CD8-positive, alpha-beta memory T cell (primary cell): Measurements from ENCODE around the gene C13orf46. TPM values are rescaled to one million over a fixed set of nuclear protein-coding genes. Genes with fewer than 3 reads are reported as not detected.

Experiments
- CTCF ChIA-PET: fragments of 350-600 bp; sonication (Branson Sonifier 250); formaldehyde crosslinking; loops from one replicate; lab custom pipeline; 2021; ENCODE audit warnings: antibody characterized with exemption; lab: Charles Lee
- POLR2A ChIA-PET: fragments of 350-600 bp; sonication (Branson Sonifier 250); formaldehyde crosslinking; loops from one replicate; lab custom pipeline; 2021; ENCODE audit warnings: antibody characterized with exemption; lab: Charles Lee
- DNase-seq, 5 donors: peaks; one replicate each; pipeline versions ENCODE4 v3.0.0 to v3.0.0-alpha.2; 2020 to 2022; ENCODE audit warnings: mixed read lengths in 1 of 5
- H3K27ac ChIP-seq: one replicate; pipeline ENCODE4 v1.7.0; 2013; ENCODE audit warnings: low read depth, mild to moderate bottlenecking, low read length, moderate library complexity
- H3K27me3 ChIP-seq: 2 replicates; pipeline ENCODE4 v1.7.0; 2013; ENCODE audit warnings: low read length, mild to moderate bottlenecking; ENCODE audit not compliant: insufficient read depth, poor library complexity, severe bottlenecking
- H3K36me3 ChIP-seq: 2 replicates; pipeline ENCODE4 v1.7.0; 2013; ENCODE audit warnings: mild to moderate bottlenecking, low read length, moderate library complexity; ENCODE audit not compliant: insufficient read depth
- H3K4me1 ChIP-seq: 2 replicates; pipeline ENCODE4 v1.7.0; 2013; ENCODE audit warnings: mild to moderate bottlenecking, low read length, moderate library complexity; ENCODE audit not compliant: insufficient read depth
- H3K4me3 ChIP-seq: 2 replicates; pipeline ENCODE4 v1.7.0; 2013; ENCODE audit warnings: mild to moderate bottlenecking, low read length
- H3K9me3 ChIP-seq: 2 replicates; pipeline ENCODE4 v1.7.0; 2013; ENCODE audit warnings: mild to moderate bottlenecking, low read length
- H3K27ac Mint-ChIP-seq, 8 donors: one replicate each; pipeline ENCODE4 v1.8.0; 2020 to 2021; ENCODE audit warnings: mixed read lengths in 8 of 8, mild to moderate bottlenecking in 6 of 8, inconsistent platforms in 3 of 8, moderate library complexity in 3 of 8
- H3K27me3 Mint-ChIP-seq, 2 donors: one replicate each; pipeline ENCODE4 v1.8.0; 2020 to 2021; ENCODE audit warnings: mixed read lengths in 2 of 2, mild to moderate bottlenecking in 1 of 2, moderate library complexity in 1 of 2
- H3K36me3 Mint-ChIP-seq, 3 donors: one replicate each; pipeline ENCODE4 v1.8.0; 2020 to 2021; ENCODE audit warnings: mixed read lengths in 3 of 3, inconsistent platforms in 1 of 3, mild to moderate bottlenecking in 1 of 3
- H3K4me1 Mint-ChIP-seq, 3 donors: one replicate each; pipeline ENCODE4 v1.8.0; 2020 to 2021; ENCODE audit warnings: mixed read lengths in 3 of 3, inconsistent platforms in 1 of 3, mild to moderate bottlenecking in 1 of 3
- H3K4me3 Mint-ChIP-seq, 7 donors: one replicate each; pipeline ENCODE4 v1.8.0; 2020 to 2021; ENCODE audit warnings: mixed read lengths in 7 of 7, mild to moderate bottlenecking in 6 of 7, moderate library complexity in 4 of 7, inconsistent platforms in 2 of 7
- H3K9me3 Mint-ChIP-seq, 5 donors: one replicate each; pipeline ENCODE4 v1.8.0; 2020 to 2022; ENCODE audit warnings: mixed read lengths in 5 of 5, mild to moderate bottlenecking in 3 of 5, moderate library complexity in 2 of 5, inconsistent platforms in 1 of 5
- polyA plus RNA-seq: library from polyadenylated mRNA; unstranded; fragments of 300-500 nt; fragmentation: Illumina TruSeq; gene quantifications from one replicate; pipeline ENCODE4 v1.2.3, GENCODE V29; 2021
- total RNA-seq, 2 experiments: library from RNA; stranded (reverse); gene quantifications; one replicate each; pipeline ENCODE4 v1.2.3, GENCODE V29; 2021

C13orf46 gene
- total and polyA plus RNA-seq, 3 experiments from 2014 or later = 1.2 to 2.2 (median 1.8) TPM

- POLR2A ChIA-PET = no interaction called here
- H3K36me3 ChIP-seq = peaks cover 18% of the 10 kb centered on the region
These were observed 15.5 kb downstream of the C13orf46 start for GRCh38 chr13:113958373-113958772.

GRCh38 chr13:113956571-113956970 lies 17.3 kb downstream of the C13orf46 start:
- H3K27me3 Mint-ChIP-seq = peaks cover 0 to 4% of the 10 kb centered on the region in 2 donors
- no peaks in the 10 kb centered on the region for H3K27me3 ChIP-seq
- no peaks in the 10 kb centered on the region for H3K9me3 ChIP-seq
- H3K27ac Mint-ChIP-seq = no peak overlapping the region
- POLR2A ChIA-PET = no interaction called here
- peaks cover 18% of the 10 kb centered on the region for H3K36me3 ChIP-seq
- no peak for DNase-seq
- no peak overlapping the region for H3K27ac ChIP-seq
- peaks cover 0 to 38% (median 13%) of the 10 kb centered on the region in 3 donors for H3K36me3 Mint-ChIP-seq
- CTCF ChIA-PET = no interaction called here
- H3K4me1 Mint-ChIP-seq = peaks cover 0 to 7% (median 7%) of the 10 kb centered on the region in 3 donors
- no peaks in the 10 kb centered on the region for H3K4me1 ChIP-seq
- H3K9me3 Mint-ChIP-seq = peaks cover 0 to 5% (median 3%) of the 10 kb centered on the region in 5 donors
- no peak overlapping the region for H3K4me3 ChIP-seq
- H3K4me3 Mint-ChIP-seq = no peak overlapping the region

More at GRCh38 chr13:113958373-113958772, 15.5 kb downstream of the C13orf46 start:
- peaks cover 0 to 4% of the 10 kb centered on the region in 2 donors for H3K27me3 Mint-ChIP-seq
- H3K4me1 ChIP-seq = no peaks in the 10 kb centered on the region
- no peak for DNase-seq
- H3K9me3 Mint-ChIP-seq = peaks cover 0 to 5% (median 3%) of the 10 kb centered on the region in 5 donors
- H3K27me3 ChIP-seq = no peaks in the 10 kb centered on the region
- H3K4me3 Mint-ChIP-seq = peak overlapping the region in 1 of 7 donors; percentile 59
- peaks cover 0 to 37% (median 16%) of the 10 kb centered on the region in 3 donors for H3K36me3 Mint-ChIP-seq
- peaks cover 0 to 7% (median 3%) of the 10 kb centered on the region in 3 donors for H3K4me1 Mint-ChIP-seq
- H3K4me3 ChIP-seq = no peak overlapping the region
- H3K27ac Mint-ChIP-seq = peak overlapping the region in 1 of 8 donors; percentile 62
- CTCF ChIA-PET = no interaction called here
- no peaks in the 10 kb centered on the region for H3K9me3 ChIP-seq
- H3K27ac ChIP-seq = no peak overlapping the region

GRCh38 chr13:113955691-113956090 lies 18.2 kb downstream of the C13orf46 start:
- ChIA-PET CTCF (no interaction called here), POLR2A (no interaction called here)
- DNase-seq = no peak
- Histone ChIP-seq H3K4me3 (no peak overlapping the region), H3K27ac (no peak overlapping the region), H3K4me1 (no peaks in the 10 kb centered on the region), H3K36me3 (peaks cover 18% of the 10 kb centered on the region), H3K27me3 (no peaks in the 10 kb centered on the region), H3K9me3 (no peaks in the 10 kb centered on the region)
- H3K4me1 Mint-ChIP-seq = peaks cover 0 to 12% (median 7%) of the 10 kb centered on the region in 3 donors
- H3K36me3 Mint-ChIP-seq = peaks cover 0 to 38% (median 13%) of the 10 kb centered on the region in 3 donors
- H3K9me3 Mint-ChIP-seq = peaks cover 0 to 6% (median 3%) of the 10 kb centered on the region in 5 donors
- H3K27ac Mint-ChIP-seq = peak overlapping the region in 1 of 8 donors; percentile 88
- H3K27me3 Mint-ChIP-seq = peaks cover 0 to 4% of the 10 kb centered on the region in 2 donors
- peak overlapping the region in 2 of 7 donors; percentile 23 to 48 for H3K4me3 Mint-ChIP-seq

- peaks cover 0 to 4% of the 10 kb centered on the region in 2 donors for H3K27me3 Mint-ChIP-seq
- H3K4me3 ChIP-seq = no peak overlapping the region
- H3K9me3 Mint-ChIP-seq = peaks cover 0 to 6% (median 3%) of the 10 kb centered on the region in 5 donors
- no peaks in the 10 kb centered on the region for H3K4me1 ChIP-seq
- no peak for DNase-seq
- ChIA-PET CTCF (no interaction called here), POLR2A (no interaction called here)
- H3K27ac ChIP-seq = no peak overlapping the region
- H3K9me3 ChIP-seq = no peaks in the 10 kb centered on the region
- no peaks in the 10 kb centered on the region for H3K27me3 ChIP-seq
- H3K36me3 ChIP-seq = peaks cover 18% of the 10 kb centered on the region
- H3K4me1 Mint-ChIP-seq = peaks cover 0 to 9% (median 7%) of the 10 kb centered on the region in 3 donors
- peaks cover 0 to 37% (median 13%) of the 10 kb centered on the region in 3 donors for H3K36me3 Mint-ChIP-seq
- H3K4me3 Mint-ChIP-seq = peak overlapping the region in 2 of 7 donors; percentile 42 to 45
- H3K27ac Mint-ChIP-seq = peak overlapping the region in 1 of 8 donors; percentile 88
These were observed 18.6 kb downstream of the C13orf46 start for GRCh38 chr13:113955235-113955634.

GRCh38 chr13:113954046-113954835 lies 19.6 kb downstream of the C13orf46 start:
- Mint-ChIP-seq H3K27me3 (peaks cover 0 to 4% of the 10 kb centered on the region in 2 donors), H3K9me3 (peaks cover 0 to 6% (median 0%) of the 10 kb centered on the region in 5 donors), H3K27ac (peak overlapping the region in 1 of 8 donors; percentile 32), H3K36me3 (peaks cover 0 to 35% (median 11%) of the 10 kb centered on the region in 3 donors), H3K4me1 (peaks cover 0 to 9% (median 6%) of the 10 kb centered on the region in 3 donors), H3K4me3 (peak overlapping the region in 1 of 7 donors; percentile 69)
- CTCF ChIA-PET = no interaction called here
- peaks cover 18% of the 10 kb centered on the region for H3K36me3 ChIP-seq
- no peak for DNase-seq
- H3K27me3 ChIP-seq = no peaks in the 10 kb centered on the region
- H3K9me3 ChIP-seq = no peaks in the 10 kb centered on the region
- no peak overlapping the region for H3K27ac ChIP-seq
- no peaks in the 10 kb centered on the region for H3K4me1 ChIP-seq
- POLR2A ChIA-PET = no interaction called here
- H3K4me3 ChIP-seq = no peak overlapping the region

GRCh38 chr13:113953561-113953960 lies 20.3 kb downstream of the C13orf46 start:
- no peak overlapping the region for H3K27ac ChIP-seq
- no peaks in the 10 kb centered on the region for H3K4me1 ChIP-seq
- ChIA-PET CTCF (interaction anchor here (1.2 kb wide), 1 partner anchor 9 kb away, joined by 3 read pairs; no protein-coding TSS in a partner anchor), POLR2A (no interaction called here)
- H3K36me3 Mint-ChIP-seq = peaks cover 0 to 32% (median 11%) of the 10 kb centered on the region in 3 donors
- H3K4me1 Mint-ChIP-seq = peaks cover 0 to 9% (median 6%) of the 10 kb centered on the region in 3 donors
- no peak overlapping the region for H3K27ac Mint-ChIP-seq
- H3K27me3 ChIP-seq = no peaks in the 10 kb centered on the region
- DNase-seq = no peak
- no peak overlapping the region for H3K4me3 ChIP-seq
- H3K9me3 ChIP-seq = no peaks in the 10 kb centered on the region
- H3K9me3 Mint-ChIP-seq = peaks cover 0 to 6% (median 0%) of the 10 kb centered on the region in 5 donors
- peaks cover 0 to 4% of the 10 kb centered on the region in 2 donors for H3K27me3 Mint-ChIP-seq
- H3K4me3 Mint-ChIP-seq = peak overlapping the region in 1 of 7 donors; percentile 48
- H3K36me3 ChIP-seq = peaks cover 18% of the 10 kb centered on the region

- H3K4me3 ChIP-seq = no peak overlapping the region
- no peaks in the 10 kb centered on the region for H3K4me1 ChIP-seq
- H3K9me3 ChIP-seq = no peaks in the 10 kb centered on the region
- peaks cover 0 to 1% of the 10 kb centered on the region in 2 donors for H3K27me3 Mint-ChIP-seq
- H3K9me3 Mint-ChIP-seq = peaks cover 0 to 6% (median 0%) of the 10 kb centered on the region in 5 donors
- ChIA-PET POLR2A (no interaction called here), CTCF (interaction anchor here (1.2 kb wide), 1 partner anchor 9 kb away, joined by 3 read pairs; no protein-coding TSS in a partner anchor)
- peaks cover 18% of the 10 kb centered on the region for H3K36me3 ChIP-seq
- H3K27me3 ChIP-seq = no peaks in the 10 kb centered on the region
- H3K27ac Mint-ChIP-seq = no peak overlapping the region
- DNase-seq = no peak
- peak overlapping the region in 1 of 7 donors; percentile 48 for H3K4me3 Mint-ChIP-seq
- peaks cover 0 to 30% (median 11%) of the 10 kb centered on the region in 3 donors for H3K36me3 Mint-ChIP-seq
- no peak overlapping the region for H3K27ac ChIP-seq
- peaks cover 0 to 14% (median 5%) of the 10 kb centered on the region in 3 donors for H3K4me1 Mint-ChIP-seq
These were observed 20.8 kb downstream of the C13orf46 start for GRCh38 chr13:113952983-113953520.
